ENCODE data around the gene RANBP3.

DNA sequence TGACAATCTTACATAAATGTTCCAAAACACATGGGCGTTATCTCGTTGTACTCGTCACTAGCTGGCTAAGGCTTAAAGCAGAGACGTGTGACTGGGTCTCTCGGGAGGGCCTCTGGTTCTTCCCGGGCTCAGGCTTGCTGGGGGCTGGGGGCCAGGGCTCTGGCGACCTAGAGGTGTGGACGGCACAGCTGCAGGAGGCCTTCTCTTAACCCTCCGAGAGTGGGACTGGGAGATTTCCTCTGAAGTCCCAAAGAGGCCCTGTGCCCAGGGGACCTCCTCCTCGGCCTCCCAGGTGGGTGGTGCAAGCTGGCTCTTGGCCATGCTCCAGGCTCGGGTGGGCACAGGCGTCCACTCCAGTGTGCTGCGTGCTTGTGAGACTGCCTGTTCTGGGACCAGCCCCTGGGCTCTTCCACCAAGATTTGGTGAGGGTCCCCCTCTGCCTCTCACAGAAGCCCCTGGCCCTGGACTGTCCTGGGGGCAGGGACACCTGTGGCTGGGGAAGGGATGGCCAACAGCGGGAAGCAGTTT, 61.7 kb downstream of the RANBP3 start:
- TF ChIP-seq, protein P1, sequence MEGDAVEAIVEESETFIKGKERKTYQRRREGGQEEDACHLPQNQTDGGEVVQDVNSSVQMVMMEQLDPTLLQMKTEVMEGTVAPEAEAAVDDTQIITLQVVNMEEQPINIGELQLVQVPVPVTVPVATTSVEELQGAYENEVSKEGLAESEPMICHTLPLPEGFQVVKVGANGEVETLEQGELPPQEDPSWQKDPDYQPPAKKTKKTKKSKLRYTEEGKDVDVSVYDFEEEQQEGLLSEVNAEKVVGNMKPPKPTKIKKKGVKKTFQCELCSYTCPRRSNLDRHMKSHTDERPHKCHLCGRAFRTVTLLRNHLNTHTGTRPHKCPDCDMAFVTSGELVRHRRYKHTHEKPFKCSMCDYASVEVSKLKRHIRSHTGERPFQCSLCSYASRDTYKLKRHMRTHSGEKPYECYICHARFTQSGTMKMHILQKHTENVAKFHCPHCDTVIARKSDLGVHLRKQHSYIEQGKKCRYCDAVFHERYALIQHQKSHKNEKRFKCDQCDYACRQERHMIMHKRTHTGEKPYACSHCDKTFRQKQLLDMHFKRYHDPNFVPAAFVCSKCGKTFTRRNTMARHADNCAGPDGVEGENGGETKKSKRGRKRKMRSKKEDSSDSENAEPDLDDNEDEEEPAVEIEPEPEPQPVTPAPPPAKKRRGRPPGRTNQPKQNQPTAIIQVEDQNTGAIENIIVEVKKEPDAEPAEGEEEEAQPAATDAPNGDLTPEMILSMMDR (IDR thresholded peaks at IDR 0.05) = no peak
- no peak for TF ChIP-seq POLR2A (IDR thresholded peaks at IDR 0.05)
- no peak for TF ChIP-seq EP300 (IDR thresholded peaks at IDR 0.05)
- TF ChIP-seq POLR2AphosphoS5 (IDR thresholded peaks at IDR 0.05) = no peak
